Adrenal gland (tissue), 5 donors: ENCODE results near the gene TCEA2.

Source experiments
- CTCF ChIP-seq, 6 experiments: fragments of 450-650 bp in 4 of 6; fragments of 200-600 bp in 2 of 6; sonication (generic) in 1 of 6; IDR thresholded peaks; 1 replicate in 5 of 6; 2 replicates in 1 of 6; pipeline versions ENCODE4 v1.5.1 to v1.8.0; 2016 to 2021; ENCODE audit warnings: antibody characterized with exemption in 6 of 6, mild to moderate bottlenecking in 2 of 6, moderate library complexity in 1 of 6
- POLR2A ChIP-seq, 2 donors: fragments of 450-650 bp; IDR thresholded peaks; one replicate each; pipeline ENCODE4 v1.6.1; 2017; ENCODE audit warnings: antibody characterized with exemption in 2 of 2, mild to moderate bottlenecking in 2 of 2, moderate library complexity in 1 of 2
- donor health status: DM: no; HTN: no; CAD: no.

DNA sequence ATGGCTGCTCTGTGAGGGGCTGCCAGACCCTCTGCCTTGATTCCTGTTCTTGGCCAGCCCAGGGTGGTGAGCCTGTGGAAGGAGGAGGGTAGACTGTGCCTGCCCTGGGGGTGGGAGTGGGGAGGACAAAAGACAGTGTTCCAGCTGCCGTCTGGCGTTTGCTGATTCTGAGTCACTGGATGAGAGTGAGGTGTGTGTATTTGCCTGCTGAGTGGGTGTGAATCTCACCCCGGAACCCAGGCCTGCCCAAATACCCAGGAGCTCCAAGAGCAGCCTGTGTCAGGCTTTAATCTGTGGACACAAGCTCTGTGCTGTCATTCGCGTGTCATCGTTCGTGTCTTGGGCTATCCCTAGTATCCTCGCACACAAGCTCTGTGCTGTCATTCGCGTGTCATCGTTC lies 23.8 kb downstream of the TCEA2 start:
- TF ChIP-seq CTCF (IDR thresholded peaks at IDR 0.05) (no peak), POLR2A (IDR thresholded peaks at IDR 0.05) (no peak)
